ENCODE data around the gene CCNL2.

Gene CCNL2

GRCh38 chr1:1351511-1352427 is 47.4 kb downstream of the CCNL2 start:
- H3K27ac ChIP-seq, result peak overlapping the region; percentile 32; the same call in 1 of the 2 replicates

GRCh38 chr1:1349256-1350012 is 49.7 kb downstream of the CCNL2 start, which contains the start of gene DVL1:
Gene DVL1 (minus strand): TSS chr1:1349418. CDS start chr1:1349065, 353 bp downstream.
- H3K27ac ChIP-seq, result peak within 1 kb of the TSS; percentile 93
- peak; percentile 76 for TF ChIP-seq CTCF (conservative IDR thresholded peaks at IDR 0.05)

More at GRCh38 chr1:1351511-1352427, 47.4 kb downstream of the CCNL2 start:
- TF ChIP-seq CTCF (conservative IDR thresholded peaks at IDR 0.05), result no peak

- H3K27ac ChIP-seq, result peak overlapping the region; percentile 93
- TF ChIP-seq CTCF (conservative IDR thresholded peaks at IDR 0.05), result no peak
Measured at GRCh38 chr1:1348420-1349255, 50.5 kb downstream of the CCNL2 start.

- H3K27ac ChIP-seq, result peak overlapping the region; percentile 93
- TF ChIP-seq CTCF (conservative IDR thresholded peaks at IDR 0.05), result no peak
Measured at GRCh38 chr1:1347663-1348419, 51.3 kb downstream of the CCNL2 start.

GRCh38 chr1:1347026-1347595 is 52.0 kb downstream of the CCNL2 start:
- peak overlapping the region; percentile 93 for H3K27ac ChIP-seq
- TF ChIP-seq CTCF (conservative IDR thresholded peaks at IDR 0.05), result no peak

GRCh38 chr1:1346501-1346890 is 52.6 kb downstream of the CCNL2 start:
- no peak for TF ChIP-seq CTCF (conservative IDR thresholded peaks at IDR 0.05)
- H3K27ac ChIP-seq, result peak overlapping the region; percentile 93; the same call in 1 of the 2 replicates
